HG02870 (cell line): ENCODE results near the gene OR2G6.
"Not testable (repeated sequence)": the region's sequence is repeated elsewhere in the genome, so short reads cannot be mapped to it uniquely, and the experiment has no call there.

ENCODE experiments used
- ATAC-seq: cut with Tn5 transposase; IDR thresholded peaks from one replicate; pipeline ENCODE4 v1.9.1; 2021; ENCODE audit warnings: mild to moderate bottlenecking, moderate library complexity; ENCODE audit not compliant: unreplicated experiment

OR2G6 gene

GRCh38 chr1:248573856-248574255 is 66.0 kb downstream of the OR2G6 start:
- ATAC-seq, result not testable (repeated sequence)

- not testable (repeated sequence) for ATAC-seq
Observed at GRCh38 chr1:248574657-248575056, 66.8 kb downstream of the OR2G6 start, which contains the start of gene OR2T34. Gene OR2T34 (minus strand): TSS chr1:248574757. CDS start chr1:248574757, 0 bp downstream.

- no peak for ATAC-seq
Observed at GRCh38 chr1:248576260-248576980, 68.5 kb downstream of the OR2G6 start.
